ENCODE measurements around the gene DNHD1. TPM values are rescaled to one million over a fixed set of nuclear protein-coding genes. Genes with fewer than 3 reads are reported as not detected.
"Not testable (repeated sequence)": the region's sequence is repeated elsewhere in the genome, so short reads cannot be mapped to it uniquely, and the experiment has no call there.

Gene DNHD1
- total RNA-seq, 6 experiments from 2014 or later, result 1.9 to 10.3 (median 6.1) TPM

DNA sequence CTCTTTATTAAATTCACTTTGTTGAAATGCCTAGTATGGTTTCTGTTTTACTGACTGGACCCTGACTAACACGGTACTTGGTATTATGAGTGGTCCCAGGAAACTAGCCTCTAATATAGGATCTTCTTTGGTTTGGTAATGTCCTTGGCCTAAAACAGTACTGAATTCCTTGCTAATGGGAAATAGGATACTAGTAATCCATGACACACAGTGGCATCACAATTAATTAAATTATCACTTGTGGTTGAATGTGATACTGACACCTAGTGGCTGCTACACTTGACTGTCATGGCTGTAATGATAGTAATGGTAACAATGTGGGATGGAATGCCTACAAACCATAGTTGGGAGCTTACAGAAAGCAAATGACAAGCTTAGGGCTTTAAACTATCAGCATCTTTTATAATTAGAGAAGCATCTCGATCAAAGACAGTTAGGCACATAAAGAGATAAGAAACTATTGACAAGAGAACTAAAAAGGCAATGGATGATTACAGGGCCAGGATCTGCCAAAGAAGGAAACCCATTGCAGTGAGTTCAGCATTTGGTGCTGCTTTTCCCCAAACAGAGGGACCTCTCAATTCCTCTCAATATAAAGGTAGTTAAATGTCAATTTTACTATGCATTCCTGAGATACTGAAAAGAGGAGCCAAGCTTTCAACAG is 8.6 kb downstream of the DNHD1 start:
- intact Hi-C loops (cut with DNase I), result loop anchor here (5.0 to 10.0 kb wide), 2 partner anchors 121 to 123 kb away; no protein-coding TSS in a partner anchor
- WGBS (ENCODE audit: insufficient coverage, low coverage, low lambda C conversion rate, missing lambda C conversion rate), result 50% methylated on average over 2 of the region's 2 CpGs
- H3K36me3 ChIP-seq, result no peaks in the 10 kb centered on the region
- H3K9me3 ChIP-seq, result no peaks in the 10 kb centered on the region
- peak; percentile 84 to 86 (median 84) for ATAC-seq
- H3K27me3 ChIP-seq, result no peaks in the 10 kb centered on the region
- TF ChIP-seq, protein P1, sequence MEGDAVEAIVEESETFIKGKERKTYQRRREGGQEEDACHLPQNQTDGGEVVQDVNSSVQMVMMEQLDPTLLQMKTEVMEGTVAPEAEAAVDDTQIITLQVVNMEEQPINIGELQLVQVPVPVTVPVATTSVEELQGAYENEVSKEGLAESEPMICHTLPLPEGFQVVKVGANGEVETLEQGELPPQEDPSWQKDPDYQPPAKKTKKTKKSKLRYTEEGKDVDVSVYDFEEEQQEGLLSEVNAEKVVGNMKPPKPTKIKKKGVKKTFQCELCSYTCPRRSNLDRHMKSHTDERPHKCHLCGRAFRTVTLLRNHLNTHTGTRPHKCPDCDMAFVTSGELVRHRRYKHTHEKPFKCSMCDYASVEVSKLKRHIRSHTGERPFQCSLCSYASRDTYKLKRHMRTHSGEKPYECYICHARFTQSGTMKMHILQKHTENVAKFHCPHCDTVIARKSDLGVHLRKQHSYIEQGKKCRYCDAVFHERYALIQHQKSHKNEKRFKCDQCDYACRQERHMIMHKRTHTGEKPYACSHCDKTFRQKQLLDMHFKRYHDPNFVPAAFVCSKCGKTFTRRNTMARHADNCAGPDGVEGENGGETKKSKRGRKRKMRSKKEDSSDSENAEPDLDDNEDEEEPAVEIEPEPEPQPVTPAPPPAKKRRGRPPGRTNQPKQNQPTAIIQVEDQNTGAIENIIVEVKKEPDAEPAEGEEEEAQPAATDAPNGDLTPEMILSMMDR (IDR thresholded peaks at IDR 0.05), result peak; percentile 77 to 87 (median 82)
- no peak for TF ChIP-seq POLR2A (IDR thresholded peaks at IDR 0.05)
- H3K27ac ChIP-seq, result no peak overlapping the region
- H3K4me3 ChIP-seq, result no peak overlapping the region
- peaks cover 0 to 11% (median 0%) of the 10 kb centered on the region in 4 donors for H3K4me1 ChIP-seq
- DNase-seq, result no peak

DNA sequence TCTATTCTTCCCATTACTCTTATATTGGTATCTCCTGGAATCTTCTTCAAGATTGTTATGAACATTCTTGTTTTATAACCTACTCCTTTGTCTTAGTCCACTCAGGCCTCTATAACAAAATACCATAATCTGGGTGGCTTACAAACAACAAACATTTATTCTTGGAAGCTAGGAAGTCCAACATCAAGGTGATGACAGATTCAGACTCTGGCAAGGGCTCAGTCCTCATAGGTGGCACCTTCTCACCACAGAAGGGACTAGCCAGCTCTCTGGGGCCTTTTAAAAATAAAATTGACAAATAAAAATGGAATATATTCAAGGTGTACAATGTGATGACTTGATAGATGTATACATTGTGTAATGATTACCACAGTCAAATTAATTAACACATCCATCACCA is 19.8 kb downstream of the DNHD1 start:
- ATAC-seq (no peak), DNase-seq (no peak)
- Histone ChIP-seq H3K4me1 (no peaks in the 10 kb centered on the region), H3K27ac (no peak overlapping the region), H3K9me3 (no peaks in the 10 kb centered on the region), H3K36me3 (peaks cover 0 to 4% (median 0%) of the 10 kb centered on the region in 4 donors), H3K27me3 (no peaks in the 10 kb centered on the region), H3K4me3 (no peak overlapping the region)
- no peak for TF ChIP-seq POLR2A (IDR thresholded peaks at IDR 0.05)
- TF ChIP-seq, protein P1 (IDR thresholded peaks at IDR 0.05), result no peak
- intact Hi-C loops (cut with DNase I), result no loop called here

DNA sequence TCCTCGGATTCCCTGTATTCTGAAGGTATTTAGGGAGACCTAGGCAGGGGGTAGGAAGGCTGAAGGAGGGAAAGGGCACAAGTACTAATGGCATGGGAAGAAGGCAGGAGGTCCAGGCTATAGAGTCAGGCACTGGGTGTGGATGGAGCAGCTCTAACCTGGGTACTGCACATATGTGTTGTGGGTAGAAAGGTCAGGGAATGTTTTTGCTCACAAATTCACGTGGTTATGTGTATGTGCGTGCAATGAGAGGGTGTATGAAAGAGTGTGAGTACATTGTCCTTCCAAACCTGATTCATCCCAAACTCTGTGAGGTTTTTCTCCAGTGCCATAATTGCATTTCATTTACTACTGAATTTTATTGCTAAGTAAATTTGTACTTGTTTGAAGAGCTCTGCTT is 23.2 kb downstream of the DNHD1 start:
- Histone ChIP-seq H3K27ac (no peak overlapping the region), H3K4me3 (no peak overlapping the region), H3K9me3 (no peaks in the 10 kb centered on the region), H3K4me1 (no peaks in the 10 kb centered on the region), H3K27me3 (no peaks in the 10 kb centered on the region), H3K36me3 (peaks cover 0 to 4% (median 0%) of the 10 kb centered on the region in 4 donors)
- TF ChIP-seq, protein P1 (IDR thresholded peaks at IDR 0.05), result no peak
- no peak for TF ChIP-seq POLR2A (IDR thresholded peaks at IDR 0.05)
- 89% methylated on average over 1 of the region's 3 CpGs for WGBS (ENCODE audit: insufficient coverage, low coverage, low lambda C conversion rate, missing lambda C conversion rate)
- intact Hi-C loops (cut with DNase I), result no loop called here
- ATAC-seq (no peak), DNase-seq (no peak)

DNA sequence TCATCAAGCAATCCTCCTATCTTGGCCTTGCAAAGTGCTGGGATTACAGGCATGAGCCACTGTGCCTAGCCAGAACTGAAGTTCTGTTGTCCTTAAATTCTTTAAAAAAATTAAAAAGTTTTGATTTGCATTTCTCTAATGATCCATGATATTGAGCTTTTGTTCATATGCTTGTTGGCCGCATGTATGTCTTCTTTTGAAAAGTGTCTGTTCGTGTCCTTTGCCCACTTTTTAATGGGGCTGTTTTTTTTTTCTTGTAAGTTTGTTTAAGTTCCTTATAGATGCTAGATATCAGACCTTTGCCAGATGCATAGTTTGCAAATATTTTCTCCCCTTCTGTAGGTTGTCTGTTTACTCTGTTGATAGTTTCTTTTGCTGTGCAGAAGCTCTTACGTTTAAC is 24.9 kb downstream of the DNHD1 start:
- H3K27ac ChIP-seq; H3K4me3 ChIP-seq; ATAC-seq; H3K36me3 ChIP-seq; H3K9me3 ChIP-seq; DNase-seq; H3K27me3 ChIP-seq; intact Hi-C loops (cut with DNase I); H3K4me1 ChIP-seq: not testable (repeated sequence)
- 86% methylated on average over 3 of the region's 3 CpGs for WGBS (ENCODE audit: insufficient coverage, low coverage, low lambda C conversion rate, missing lambda C conversion rate)

DNA sequence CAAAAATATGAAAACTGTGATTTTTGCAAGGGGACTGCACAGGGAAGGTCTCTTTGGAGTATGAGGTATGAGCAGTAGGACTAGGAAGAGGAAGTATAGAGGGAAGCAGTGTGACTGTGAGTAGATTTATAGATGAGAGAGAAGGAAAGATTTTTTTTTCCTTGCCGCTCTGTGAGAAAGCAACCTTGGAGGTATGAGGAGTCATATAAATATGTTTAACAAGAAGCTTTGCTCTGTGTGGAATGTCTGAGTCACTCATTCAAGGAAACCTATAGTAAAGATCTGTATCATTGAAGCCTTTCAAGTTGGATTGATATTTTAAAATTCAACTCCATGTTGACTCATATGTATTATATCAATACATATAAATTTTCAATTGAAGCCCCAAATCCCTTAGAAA is 26.2 kb downstream of the DNHD1 start:
- TF ChIP-seq POLR2A (IDR thresholded peaks at IDR 0.05), result no peak
- TF ChIP-seq, protein P1 (IDR thresholded peaks at IDR 0.05), result no peak
- 0% methylated on average over 1 of the region's 1 CpG for WGBS (ENCODE audit: insufficient coverage, low coverage, low lambda C conversion rate, missing lambda C conversion rate)
- no peaks in the 10 kb centered on the region for H3K9me3 ChIP-seq
- ATAC-seq (no peak), DNase-seq (no peak)
- peaks cover 0 to 4% (median 0%) of the 10 kb centered on the region in 4 donors for H3K36me3 ChIP-seq
- no peaks in the 10 kb centered on the region for H3K27me3 ChIP-seq
- no peaks in the 10 kb centered on the region for H3K4me1 ChIP-seq
- intact Hi-C loops (cut with DNase I), result no loop called here
- H3K4me3 ChIP-seq, result no peak overlapping the region
- no peak overlapping the region for H3K27ac ChIP-seq
